Measurements from ENCODE around the gene ELL2. TPM values are rescaled to one million over a fixed set of nuclear protein-coding genes. Genes with fewer than 3 reads are reported as not detected.

Gene ELL2
- polyA plus RNA-seq, 3 donors = 3.1 to 8.1 (median 5.8) TPM

DNA sequence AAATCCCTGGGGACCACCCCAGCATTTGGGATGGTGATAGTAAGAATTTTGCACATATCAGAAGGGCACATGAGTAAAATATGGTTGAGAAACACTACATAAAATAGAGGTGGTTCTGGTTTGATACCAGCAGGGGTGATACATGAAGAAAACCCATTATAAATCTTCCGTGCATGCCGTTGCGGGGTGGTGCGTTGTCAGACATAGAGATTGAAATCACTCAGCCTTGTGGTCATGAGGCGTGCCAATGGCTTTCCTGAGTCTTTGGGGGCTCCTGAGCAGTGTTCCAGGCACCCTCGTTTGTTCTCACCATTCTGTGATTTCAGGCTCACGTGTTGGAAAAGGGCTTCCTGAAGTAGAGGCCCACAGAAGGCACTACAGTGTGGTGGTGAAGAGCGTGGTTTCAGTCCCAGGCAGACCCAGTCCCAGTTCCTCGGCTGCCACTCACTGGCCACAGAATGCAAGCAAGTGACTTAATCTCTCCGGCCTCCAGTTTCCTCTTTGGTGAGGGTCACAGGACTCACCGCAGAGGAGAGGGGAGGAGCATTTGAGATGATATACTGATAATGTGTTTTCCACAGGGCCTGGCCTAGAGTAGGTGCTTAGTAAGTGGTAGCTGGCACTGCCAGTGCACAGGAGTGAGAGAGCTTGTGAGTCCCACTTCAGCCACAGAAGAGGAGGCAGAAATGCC, 118.7 kb downstream of the ELL2 start:
- peak; percentile 87 to 96 (median 92) for DNase-seq
- Histone ChIP-seq H3K9me3 (replicated peaks in 1 of 2; ENCODE audit: control insufficient read depth in 1 of 2, insufficient read depth in 1 of 2, low read length in 2 of 2) (no peaks in the 10 kb centered on the region), H3K27me3 (ENCODE audit: control insufficient read depth in 2 of 2, insufficient read depth in 2 of 2, low read length in 2 of 2) (no peaks in the 10 kb centered on the region), H3K36me3 (replicated peaks in 1 of 2; ENCODE audit: control insufficient read depth in 1 of 2, insufficient read depth in 2 of 2, low read length in 2 of 2) (no peaks in the 10 kb centered on the region), H3K27ac (ENCODE audit: low read depth in 1 of 2, low read length in 2 of 2) (peak overlapping the region; percentile 57 to 82), H3K9ac (ENCODE audit: insufficient read depth, low read length, poor library complexity, severe bottlenecking) (no peak overlapping the region), H3K4me1 (ENCODE audit: control insufficient read depth in 1 of 2, insufficient read depth in 2 of 2, low read length in 2 of 2) (peaks cover 59 to 64% of the 10 kb centered on the region in 2 donors), H3K4me3 (replicated peaks in 1 of 3; ENCODE audit: low read depth in 2 of 3, low read length in 3 of 3) (peak overlapping the region in 1 of 3 experiments; percentile 41), H2AFZ (ENCODE audit: insufficient read depth, low read depth, low read length, poor library complexity, severe bottlenecking) (peak overlapping the region; percentile 46), H4K20me1 (ENCODE audit: insufficient read depth, low read length) (no peaks in the 10 kb centered on the region), H3K79me2 (ENCODE audit: insufficient read depth, low read length) (no peaks in the 10 kb centered on the region), H3K4me2 (replicated peaks; ENCODE audit: extremely low read depth, low read length, poor library complexity, severe bottlenecking) (peak overlapping the region; percentile 40)
- 0% methylated on average over 6 of the region's 11 CpGs for WGBS (ENCODE audit: insufficient coverage)
- Mint-ChIP-seq H3K27me3 (ENCODE audit: low read depth in 3 of 3) (peaks cover 0 to 2% (median 2%) of the 10 kb centered on the region in 3 donors), H3K36me3 (no peaks in the 10 kb centered on the region), H3K4me3 (peak overlapping the region; percentile 35 to 79), H3K4me1 (peaks cover 69% of the 10 kb centered on the region), H3K27ac (peak overlapping the region; percentile 89 to 98 (median 96)), H3K9me3 (peaks cover 0 to 3% (median 0%) of the 10 kb centered on the region in 7 donors)
- TF ChIP-seq, protein P1, sequence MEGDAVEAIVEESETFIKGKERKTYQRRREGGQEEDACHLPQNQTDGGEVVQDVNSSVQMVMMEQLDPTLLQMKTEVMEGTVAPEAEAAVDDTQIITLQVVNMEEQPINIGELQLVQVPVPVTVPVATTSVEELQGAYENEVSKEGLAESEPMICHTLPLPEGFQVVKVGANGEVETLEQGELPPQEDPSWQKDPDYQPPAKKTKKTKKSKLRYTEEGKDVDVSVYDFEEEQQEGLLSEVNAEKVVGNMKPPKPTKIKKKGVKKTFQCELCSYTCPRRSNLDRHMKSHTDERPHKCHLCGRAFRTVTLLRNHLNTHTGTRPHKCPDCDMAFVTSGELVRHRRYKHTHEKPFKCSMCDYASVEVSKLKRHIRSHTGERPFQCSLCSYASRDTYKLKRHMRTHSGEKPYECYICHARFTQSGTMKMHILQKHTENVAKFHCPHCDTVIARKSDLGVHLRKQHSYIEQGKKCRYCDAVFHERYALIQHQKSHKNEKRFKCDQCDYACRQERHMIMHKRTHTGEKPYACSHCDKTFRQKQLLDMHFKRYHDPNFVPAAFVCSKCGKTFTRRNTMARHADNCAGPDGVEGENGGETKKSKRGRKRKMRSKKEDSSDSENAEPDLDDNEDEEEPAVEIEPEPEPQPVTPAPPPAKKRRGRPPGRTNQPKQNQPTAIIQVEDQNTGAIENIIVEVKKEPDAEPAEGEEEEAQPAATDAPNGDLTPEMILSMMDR (IDR thresholded peaks at IDR 0.05) = peak; percentile 23
- intact Hi-C loops (cut with micrococcal nuclease) = loop anchor here in 1 of 2 donors (5.0 kb wide), 1 partner anchor 36 kb away; no protein-coding TSS in a partner anchor

DNA sequence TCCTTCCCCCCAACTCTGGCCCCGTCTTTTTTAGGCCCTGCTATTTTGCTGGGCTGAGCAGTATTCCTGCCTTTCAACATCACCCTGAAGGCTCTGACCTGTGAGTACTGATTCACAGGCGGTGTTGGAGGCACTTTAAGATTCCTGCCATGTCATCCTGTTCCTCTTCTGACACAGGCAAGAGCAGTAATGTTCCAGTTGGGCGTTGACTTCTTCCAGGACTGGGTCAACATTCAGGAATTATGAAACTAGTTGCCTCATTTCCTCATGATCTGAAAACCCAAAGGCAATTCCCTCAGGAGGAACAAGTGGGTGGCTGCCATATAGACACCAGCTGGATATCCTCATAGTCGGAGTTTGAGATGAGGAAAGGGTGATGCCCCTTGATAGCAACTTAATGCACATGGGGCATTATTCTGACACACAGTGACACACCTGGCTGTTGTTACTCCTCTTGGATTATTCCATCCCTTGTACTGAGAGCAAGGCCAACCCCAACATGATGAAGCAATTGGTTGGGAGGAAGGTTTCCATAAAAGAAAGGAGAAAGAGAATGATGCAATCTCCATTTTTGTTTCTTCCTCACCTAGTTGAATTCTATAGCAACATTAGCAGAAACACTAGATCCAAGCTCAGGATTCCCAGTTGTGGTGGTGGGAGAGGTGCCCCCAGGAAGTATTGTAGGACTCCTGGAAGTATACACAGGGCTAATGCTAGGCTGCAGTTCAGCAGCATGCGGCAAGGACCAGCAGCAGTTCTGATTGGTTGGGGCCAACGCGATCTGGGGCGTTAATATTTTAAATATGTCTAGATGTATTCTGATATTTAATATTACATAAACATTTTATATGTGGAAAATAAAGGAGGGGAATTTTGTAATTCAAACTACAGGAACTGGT, 119.5 kb downstream of the ELL2 start:
- no peaks in the 10 kb centered on the region for H3K36me3 ChIP-seq (replicated peaks in 1 of 2; ENCODE audit: control insufficient read depth in 1 of 2, insufficient read depth in 2 of 2, low read length in 2 of 2)
- Mint-ChIP-seq H3K36me3 (no peaks in the 10 kb centered on the region), H3K27ac (peak overlapping the region; percentile 89 to 98 (median 96)), H3K9me3 (peaks cover 0 to 3% (median 0%) of the 10 kb centered on the region in 7 donors), H3K4me1 (peaks cover 74% of the 10 kb centered on the region), H3K27me3 (ENCODE audit: low read depth in 3 of 3) (peaks cover 0 to 2% (median 2%) of the 10 kb centered on the region in 3 donors), H3K4me3 (peak overlapping the region in 1 of 2 donors; percentile 49)
- WGBS (ENCODE audit: insufficient coverage) = 41% methylated on average over 4 of the region's 8 CpGs
- H3K27ac ChIP-seq (ENCODE audit: low read depth in 1 of 2, low read length in 2 of 2) = peak overlapping the region; percentile 57 to 82
- no peaks in the 10 kb centered on the region for H3K9me3 ChIP-seq (replicated peaks in 1 of 2; ENCODE audit: control insufficient read depth in 1 of 2, insufficient read depth in 1 of 2, low read length in 2 of 2)
- H3K4me2 ChIP-seq (replicated peaks; ENCODE audit: extremely low read depth, low read length, poor library complexity, severe bottlenecking) = peak overlapping the region; percentile 47
- no peak overlapping the region for H3K9ac ChIP-seq (ENCODE audit: insufficient read depth, low read length, poor library complexity, severe bottlenecking)
- intact Hi-C loops (cut with micrococcal nuclease) = loop anchor here in 1 of 2 donors (5.0 kb wide), 1 partner anchor 35 kb away; no protein-coding TSS in a partner anchor
- TF ChIP-seq, protein P1 (IDR thresholded peaks at IDR 0.05) = no peak
- no peaks in the 10 kb centered on the region for H3K79me2 ChIP-seq (ENCODE audit: insufficient read depth, low read length)
- H3K4me3 ChIP-seq (replicated peaks in 1 of 3; ENCODE audit: low read depth in 2 of 3, low read length in 3 of 3) = peak overlapping the region in 1 of 3 experiments; percentile 41
- H3K27me3 ChIP-seq (ENCODE audit: control insufficient read depth in 2 of 2, insufficient read depth in 2 of 2, low read length in 2 of 2) = no peaks in the 10 kb centered on the region
- H4K20me1 ChIP-seq (ENCODE audit: insufficient read depth, low read length) = no peaks in the 10 kb centered on the region
- no peak overlapping the region for H2AFZ ChIP-seq (ENCODE audit: insufficient read depth, low read depth, low read length, poor library complexity, severe bottlenecking)
- peaks cover 60 to 64% of the 10 kb centered on the region in 2 donors for H3K4me1 ChIP-seq (ENCODE audit: control insufficient read depth in 1 of 2, insufficient read depth in 2 of 2, low read length in 2 of 2)
- DNase-seq = peak in 2 of 3 donors; percentile 85 to 94
